Measurements from ENCODE around the gene CCSER2.
"Not testable (repeated sequence)": the region's sequence is repeated elsewhere in the genome, so short reads cannot be mapped to it uniquely, and the experiment has no call there.

CCSER2 gene, protein sequence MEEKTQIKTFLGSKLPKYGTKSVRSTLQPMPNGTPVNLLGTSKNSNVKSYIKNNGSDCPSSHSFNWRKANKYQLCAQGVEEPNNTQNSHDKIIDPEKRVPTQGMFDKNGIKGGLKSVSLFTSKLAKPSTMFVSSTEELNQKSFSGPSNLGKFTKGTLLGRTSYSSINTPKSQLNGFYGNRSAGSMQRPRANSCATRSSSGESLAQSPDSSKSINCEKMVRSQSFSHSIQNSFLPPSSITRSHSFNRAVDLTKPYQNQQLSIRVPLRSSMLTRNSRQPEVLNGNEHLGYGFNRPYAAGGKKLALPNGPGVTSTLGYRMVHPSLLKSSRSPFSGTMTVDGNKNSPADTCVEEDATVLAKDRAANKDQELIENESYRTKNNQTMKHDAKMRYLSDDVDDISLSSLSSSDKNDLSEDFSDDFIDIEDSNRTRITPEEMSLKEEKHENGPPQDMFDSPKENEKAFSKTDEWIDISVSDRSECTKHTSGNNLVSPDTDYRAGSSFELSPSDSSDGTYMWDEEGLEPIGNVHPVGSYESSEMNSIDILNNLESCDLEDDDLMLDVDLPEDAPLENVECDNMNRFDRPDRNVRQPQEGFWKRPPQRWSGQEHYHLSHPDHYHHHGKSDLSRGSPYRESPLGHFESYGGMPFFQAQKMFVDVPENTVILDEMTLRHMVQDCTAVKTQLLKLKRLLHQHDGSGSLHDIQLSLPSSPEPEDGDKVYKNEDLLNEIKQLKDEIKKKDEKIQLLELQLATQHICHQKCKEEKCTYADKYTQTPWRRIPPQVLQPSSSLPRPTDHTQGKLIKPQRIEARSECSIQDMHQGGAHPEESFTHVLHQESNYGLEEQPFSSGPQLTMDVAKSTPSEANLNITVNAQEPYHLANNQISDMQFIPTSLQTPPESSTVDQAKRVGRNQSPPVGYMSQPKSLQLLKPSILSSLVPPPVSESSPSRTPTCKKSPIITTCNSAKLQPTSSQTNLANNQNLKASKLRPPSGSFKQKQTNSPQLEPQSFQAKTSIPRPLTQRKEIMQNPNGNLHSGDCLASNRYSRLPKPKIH

DNA sequence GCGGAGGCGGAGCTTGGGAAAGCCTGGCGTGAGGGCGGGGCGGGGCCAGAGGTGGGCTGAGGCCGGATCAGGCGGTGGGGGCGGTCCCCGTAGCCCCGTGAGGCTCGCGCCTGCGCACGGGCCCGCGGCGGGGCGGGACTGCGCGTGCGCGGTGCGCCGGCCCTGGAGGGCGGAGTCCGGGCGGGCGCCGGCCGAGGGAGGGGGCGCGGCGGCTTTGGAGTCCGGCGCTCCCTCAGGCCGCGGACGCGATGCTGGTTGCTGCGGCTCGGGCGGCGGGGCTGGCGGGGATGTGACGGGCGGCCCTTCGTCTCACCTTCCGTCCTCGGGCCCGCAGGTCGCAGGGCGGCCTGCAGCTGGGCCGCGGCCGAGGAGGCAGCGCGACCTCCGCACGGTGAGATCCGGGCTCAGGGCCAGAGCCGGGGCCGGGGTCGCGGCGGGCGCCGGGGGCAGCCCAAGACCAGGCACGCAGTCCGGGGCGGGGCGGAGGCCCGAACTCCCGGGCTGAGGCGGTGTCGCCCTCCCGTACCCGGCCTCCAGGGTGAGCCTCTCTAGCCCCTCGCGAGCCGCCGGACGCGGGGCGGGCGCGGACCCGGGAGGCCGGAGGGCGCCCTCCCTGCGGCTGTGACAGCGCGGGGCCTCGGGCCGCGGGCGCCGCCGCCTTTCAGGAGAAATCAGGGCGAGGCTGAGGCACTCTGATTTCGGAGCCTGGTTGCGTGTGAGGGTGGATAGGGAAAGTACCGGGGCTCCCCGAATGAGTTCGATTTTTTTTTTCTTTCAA is at the start of gene CCSER2:
TSS of gene CCSER2 (plus strand) at position 172 of the 778 bp plus-strand sequence. CDS start 42,464 bp downstream, outside the sequence.
- DNase-seq (ENCODE audit: insufficient read length, low spot score) (peak; percentile 93), FAIRE-seq (no peak)
- TF ChIP-seq POLR2A (IDR thresholded peaks at IDR 0.05; ENCODE audit: low read depth, low read length), result peak; percentile 95

- DNase-seq (ENCODE audit: insufficient read length, low spot score); FAIRE-seq: not testable (repeated sequence)
Measured at GRCh38 chr10:84279876-84280475, 48.4 kb upstream of the CCSER2 start.

GRCh38 chr10:84286695-84287094 is 41.7 kb upstream of the CCSER2 start:
- DNase-seq (ENCODE audit: insufficient read length, low spot score), result no peak
- TF ChIP-seq POLR2A (IDR thresholded peaks at IDR 0.05; ENCODE audit: low read depth, low read length), result no peak
- no peak for FAIRE-seq

DNA sequence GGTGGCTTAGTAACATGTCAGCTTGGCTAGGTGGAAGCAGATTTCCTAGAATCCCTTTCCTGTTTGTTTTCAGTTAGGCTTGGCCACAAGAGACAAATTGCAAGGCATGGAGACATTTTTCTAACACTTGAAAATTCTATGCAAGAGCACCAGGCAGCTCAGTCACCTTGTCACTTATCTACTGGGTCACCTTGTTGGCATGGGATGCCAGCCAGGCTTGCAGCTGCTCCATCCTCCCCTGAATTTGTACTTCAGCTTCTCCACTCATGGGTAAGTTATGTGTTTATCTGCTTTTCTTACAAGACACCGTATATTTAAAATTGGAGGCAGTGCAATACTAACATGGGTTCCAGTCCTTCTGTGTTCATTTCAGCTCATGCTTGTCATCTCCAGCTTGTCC is 40.2 kb upstream of the CCSER2 start:
- no peak for DNase-seq (ENCODE audit: insufficient read length, low spot score)
- TF ChIP-seq POLR2A (IDR thresholded peaks at IDR 0.05; ENCODE audit: low read depth, low read length), result no peak
- FAIRE-seq, result no peak

DNA sequence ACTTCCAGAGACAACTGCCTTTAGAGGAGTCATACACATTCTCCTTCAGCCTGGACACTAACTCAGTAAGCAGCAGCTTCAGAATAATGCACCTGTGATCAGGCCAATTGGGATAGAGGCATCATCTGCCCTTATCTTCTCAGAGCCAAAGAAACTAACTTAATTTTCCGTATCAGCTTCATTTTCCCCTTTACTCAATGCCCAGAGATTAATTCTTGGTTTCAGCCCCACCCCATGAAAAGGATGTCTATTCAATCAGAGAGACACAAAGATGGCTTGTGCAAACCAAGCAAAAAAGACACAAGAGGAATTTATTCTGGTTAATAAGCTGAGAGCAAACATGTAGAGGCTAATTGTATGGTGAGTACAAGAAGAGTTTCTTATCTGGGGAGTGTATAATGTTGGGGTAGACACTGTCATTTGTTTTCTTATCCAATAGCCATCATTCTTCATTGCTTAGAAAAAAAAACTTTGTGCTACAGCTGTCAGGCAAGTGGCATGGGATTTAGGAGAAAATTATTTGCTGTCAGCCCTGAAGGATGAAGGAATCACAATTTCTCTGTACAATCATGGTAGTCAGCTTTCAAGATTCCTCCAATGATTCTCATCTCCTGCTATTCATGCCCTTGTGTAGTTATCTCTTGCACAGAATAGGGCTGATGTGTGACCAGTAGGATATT is 38.7 kb upstream of the CCSER2 start:
- no peak for DNase-seq (ENCODE audit: insufficient read length, low spot score)
- no peak for TF ChIP-seq POLR2A (IDR thresholded peaks at IDR 0.05; ENCODE audit: low read depth, low read length)
- no peak for FAIRE-seq

- DNase-seq (ENCODE audit: insufficient read length, low spot score) (no peak), FAIRE-seq (no peak)
- no peak for TF ChIP-seq POLR2A (IDR thresholded peaks at IDR 0.05; ENCODE audit: low read depth, low read length)
Measured at GRCh38 chr10:84290235-84290634, 38.2 kb upstream of the CCSER2 start.

DNA sequence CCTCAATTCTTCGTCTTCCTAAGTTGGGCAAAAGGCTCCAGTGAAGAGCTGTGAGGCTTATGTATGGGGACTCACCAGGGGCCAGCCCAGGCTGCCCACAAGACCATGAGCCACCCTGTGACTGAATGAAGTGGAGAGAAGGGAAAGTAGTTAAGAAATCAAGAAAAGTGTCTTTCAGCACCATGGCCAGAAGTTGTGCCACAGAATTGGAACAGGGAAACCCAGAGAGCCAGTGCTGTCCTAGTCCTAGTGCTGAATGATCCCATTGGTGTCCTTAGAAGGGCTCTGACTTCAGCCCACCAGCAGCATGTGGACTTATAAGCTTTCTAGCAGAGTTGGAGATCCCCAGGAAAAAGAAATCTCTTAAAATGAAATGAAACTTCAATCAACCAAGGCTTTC is 37.0 kb upstream of the CCSER2 start:
- peak; percentile 55 for FAIRE-seq
- TF ChIP-seq POLR2A (IDR thresholded peaks at IDR 0.05; ENCODE audit: low read depth, low read length), result no peak
- no peak for DNase-seq (ENCODE audit: insufficient read length, low spot score)

DNA sequence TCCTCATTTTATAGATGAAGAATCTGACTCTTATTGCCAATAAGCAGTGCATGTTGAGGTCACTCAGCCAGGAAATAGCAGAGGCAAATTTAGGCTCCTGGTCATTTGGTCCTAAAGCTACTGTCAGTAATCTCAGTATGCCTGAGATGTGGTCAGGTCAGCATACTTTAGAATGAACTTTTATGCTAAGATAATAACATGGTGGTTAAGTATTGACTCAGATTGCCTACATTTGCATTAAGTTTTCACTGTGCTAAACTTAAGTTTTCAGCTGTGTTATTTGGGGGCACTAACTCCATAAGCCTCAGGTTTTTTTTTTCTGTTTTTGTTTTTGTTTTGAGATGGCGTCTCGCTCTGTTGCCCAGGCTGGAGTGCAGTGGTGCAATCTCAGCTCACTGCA is 35.9 kb upstream of the CCSER2 start:
- no peak for DNase-seq (ENCODE audit: insufficient read length, low spot score)
- TF ChIP-seq POLR2A (IDR thresholded peaks at IDR 0.05; ENCODE audit: low read depth, low read length), result no peak
- no peak for FAIRE-seq

DNA sequence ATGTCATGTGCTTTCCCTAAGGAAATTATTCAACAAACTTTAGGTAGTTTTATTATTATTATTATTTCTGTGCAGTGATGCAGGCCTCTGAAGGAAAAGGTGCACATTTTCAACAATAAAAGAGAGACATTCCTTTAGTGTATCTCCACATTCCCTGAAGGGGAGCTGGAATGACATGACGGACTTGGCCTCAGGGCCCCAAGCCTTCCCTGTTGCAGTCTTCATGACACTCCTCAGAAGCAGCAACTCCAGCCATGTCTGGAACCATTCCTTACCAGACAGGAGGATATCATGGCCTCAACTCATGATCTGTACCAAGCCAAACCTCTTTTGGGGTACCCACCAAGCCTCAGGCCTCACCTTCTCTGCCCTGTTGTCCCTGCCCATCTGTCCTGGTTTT is 35.2 kb upstream of the CCSER2 start:
- no peak for TF ChIP-seq POLR2A (IDR thresholded peaks at IDR 0.05; ENCODE audit: low read depth, low read length)
- DNase-seq (ENCODE audit: insufficient read length, low spot score), result no peak
- FAIRE-seq, result no peak

GRCh38 chr10:84293574-84294016 is 34.8 kb upstream of the CCSER2 start:
- no peak for FAIRE-seq

GRCh38 chr10:84294766-84295447 is 33.5 kb upstream of the CCSER2 start:
- DNase-seq (ENCODE audit: insufficient read length, low spot score) (no peak), FAIRE-seq (no peak)
- TF ChIP-seq POLR2A (IDR thresholded peaks at IDR 0.05; ENCODE audit: low read depth, low read length), result no peak

More at GRCh38 chr10:84293574-84294016, 34.8 kb upstream of the CCSER2 start:
- DNase-seq (ENCODE audit: insufficient read length, low spot score), result no peak
- TF ChIP-seq POLR2A (IDR thresholded peaks at IDR 0.05; ENCODE audit: low read depth, low read length), result no peak

Measured in H54 (cell line).